LNCAP (cell line): ENCODE data around the gene TMEM117.
A peak's percentile ranks its signal among the peaks of the same experiment; 100 is the strongest.

Experiments
- TF ChIP-seq, protein P1 (sequence below): fragments of 450-650 bp; IDR thresholded peaks from 2 replicates; pipeline ENCODE4 v1.5.1; 2017; ENCODE audit warnings: mild to moderate bottlenecking

The TMEM117 gene

DNA sequence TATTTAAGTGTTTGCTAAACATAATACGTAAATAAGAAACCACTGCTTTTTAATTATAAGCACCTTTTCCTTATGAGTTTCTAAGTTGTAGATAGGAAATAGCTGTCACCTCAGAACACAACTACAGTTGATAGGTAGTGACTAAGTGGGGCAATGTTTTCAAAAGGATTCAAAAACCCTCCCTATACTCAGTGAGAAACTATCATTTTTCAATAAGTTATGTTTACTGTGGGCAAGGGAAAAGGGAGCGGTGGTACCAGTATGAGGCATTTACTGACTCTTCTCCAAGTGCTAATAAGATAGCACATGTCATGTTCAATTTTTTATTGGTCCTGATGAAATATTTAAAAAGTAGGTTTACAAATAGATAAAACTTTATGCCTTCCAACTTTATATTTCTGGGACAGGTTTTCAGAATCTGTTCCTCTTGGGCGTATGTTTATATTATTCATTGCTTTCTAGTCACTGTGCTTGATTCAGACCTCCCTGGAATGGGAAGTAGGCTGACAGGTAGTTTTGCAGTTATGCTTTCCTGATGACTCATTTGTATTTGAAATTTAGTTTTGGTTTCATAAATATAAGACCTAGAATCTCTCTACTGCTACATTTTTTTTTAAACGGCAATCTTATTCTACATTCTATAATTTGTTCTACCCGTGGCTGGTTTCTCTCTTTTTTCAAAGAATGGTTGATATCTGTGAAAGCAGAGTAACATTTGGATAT lies 153.1 kb downstream of the TMEM117 start:
- TF ChIP-seq, protein P1, sequence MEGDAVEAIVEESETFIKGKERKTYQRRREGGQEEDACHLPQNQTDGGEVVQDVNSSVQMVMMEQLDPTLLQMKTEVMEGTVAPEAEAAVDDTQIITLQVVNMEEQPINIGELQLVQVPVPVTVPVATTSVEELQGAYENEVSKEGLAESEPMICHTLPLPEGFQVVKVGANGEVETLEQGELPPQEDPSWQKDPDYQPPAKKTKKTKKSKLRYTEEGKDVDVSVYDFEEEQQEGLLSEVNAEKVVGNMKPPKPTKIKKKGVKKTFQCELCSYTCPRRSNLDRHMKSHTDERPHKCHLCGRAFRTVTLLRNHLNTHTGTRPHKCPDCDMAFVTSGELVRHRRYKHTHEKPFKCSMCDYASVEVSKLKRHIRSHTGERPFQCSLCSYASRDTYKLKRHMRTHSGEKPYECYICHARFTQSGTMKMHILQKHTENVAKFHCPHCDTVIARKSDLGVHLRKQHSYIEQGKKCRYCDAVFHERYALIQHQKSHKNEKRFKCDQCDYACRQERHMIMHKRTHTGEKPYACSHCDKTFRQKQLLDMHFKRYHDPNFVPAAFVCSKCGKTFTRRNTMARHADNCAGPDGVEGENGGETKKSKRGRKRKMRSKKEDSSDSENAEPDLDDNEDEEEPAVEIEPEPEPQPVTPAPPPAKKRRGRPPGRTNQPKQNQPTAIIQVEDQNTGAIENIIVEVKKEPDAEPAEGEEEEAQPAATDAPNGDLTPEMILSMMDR, result no peak

DNA sequence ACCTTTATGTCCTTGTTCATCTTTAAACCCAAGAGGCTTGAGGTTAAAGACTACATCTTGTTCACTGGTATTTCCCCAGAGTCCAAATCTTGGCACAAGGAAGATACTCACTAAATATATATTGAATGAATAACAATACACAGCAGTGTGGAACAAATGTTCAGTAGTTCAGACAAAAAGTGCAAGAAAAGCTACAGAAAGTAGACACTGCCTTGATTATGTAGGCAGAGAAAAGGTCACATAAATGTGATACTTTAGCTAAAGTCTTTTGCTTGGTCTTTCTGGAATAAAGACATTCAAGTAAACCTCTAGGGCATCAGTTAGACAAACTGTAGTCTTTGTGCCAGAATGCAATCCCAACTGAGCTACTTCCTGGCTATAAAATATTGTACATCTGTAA lies 157.0 kb downstream of the TMEM117 start:
- TF ChIP-seq, protein P1, result no peak

DNA sequence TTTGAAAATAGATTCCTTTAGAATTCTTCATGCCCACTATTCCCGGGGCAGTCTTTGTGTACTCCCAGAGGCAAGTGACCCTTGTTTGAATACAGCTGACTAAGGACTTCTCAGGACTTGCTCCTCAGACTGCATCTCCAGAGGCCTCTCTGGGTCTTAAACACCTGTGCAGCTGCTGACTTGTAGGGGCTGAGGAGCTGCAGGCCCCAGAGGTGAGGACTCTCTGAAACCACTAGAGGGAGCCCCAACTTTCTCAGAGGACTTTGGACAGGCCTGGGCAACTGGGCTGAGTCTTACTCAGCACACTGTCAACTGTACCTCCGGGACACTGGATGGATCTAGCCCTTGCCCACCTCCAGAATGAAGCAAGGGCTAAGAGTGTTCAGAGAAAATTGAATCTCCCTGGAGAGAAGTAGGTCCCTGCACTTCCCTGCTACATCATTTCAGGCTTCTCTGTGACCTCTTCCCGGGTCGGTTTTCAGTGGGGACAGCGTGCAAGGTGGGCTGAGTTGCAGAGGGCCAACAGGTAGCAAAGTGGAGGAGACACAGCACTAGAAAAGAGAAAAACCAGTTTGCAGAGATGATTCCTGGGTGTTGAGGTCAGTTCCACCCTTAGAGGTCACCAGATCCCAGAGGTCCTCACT lies 164.6 kb downstream of the TMEM117 start:
- TF ChIP-seq, protein P1, result peak; percentile 83

DNA sequence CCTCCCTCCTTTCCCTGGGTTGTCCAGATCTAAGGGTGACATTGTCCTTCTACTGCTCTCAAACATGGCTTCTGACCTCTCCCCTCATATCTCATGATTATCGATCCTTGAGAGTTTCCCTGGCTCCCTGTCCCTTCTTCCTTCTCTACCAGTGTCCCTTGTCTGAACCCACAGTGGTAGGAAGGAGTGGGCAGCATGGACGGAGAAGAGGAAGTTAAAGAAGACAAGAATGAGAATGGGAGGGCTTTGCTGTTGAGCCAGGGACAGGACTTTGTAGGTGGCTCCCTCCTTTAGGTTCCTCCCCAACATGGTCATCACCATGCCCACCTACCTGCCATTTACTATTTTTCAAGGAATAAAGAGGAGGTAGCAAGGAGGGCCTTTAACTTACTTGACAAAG lies 166.7 kb downstream of the TMEM117 start:
- TF ChIP-seq, protein P1, result no peak

DNA sequence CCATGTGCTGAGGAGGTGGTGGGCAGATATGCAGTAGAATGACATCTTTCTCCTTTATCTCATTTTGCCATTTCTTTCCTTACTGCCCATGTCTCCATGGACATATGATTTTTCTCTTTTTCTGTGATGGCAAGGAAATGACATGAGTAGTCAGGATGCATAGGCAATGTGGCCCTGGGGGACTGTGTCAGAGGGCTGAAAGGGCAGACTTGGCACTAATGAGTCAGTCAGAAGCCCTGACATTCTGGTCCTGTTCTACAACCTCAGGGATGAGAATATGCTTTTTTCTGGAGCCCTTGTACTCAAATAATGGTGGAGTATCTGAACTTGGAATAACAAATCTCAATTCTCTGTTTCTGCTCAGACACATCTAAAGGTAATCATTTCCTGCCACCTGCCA lies 167.8 kb downstream of the TMEM117 start:
- TF ChIP-seq, protein P1, result no peak

DNA sequence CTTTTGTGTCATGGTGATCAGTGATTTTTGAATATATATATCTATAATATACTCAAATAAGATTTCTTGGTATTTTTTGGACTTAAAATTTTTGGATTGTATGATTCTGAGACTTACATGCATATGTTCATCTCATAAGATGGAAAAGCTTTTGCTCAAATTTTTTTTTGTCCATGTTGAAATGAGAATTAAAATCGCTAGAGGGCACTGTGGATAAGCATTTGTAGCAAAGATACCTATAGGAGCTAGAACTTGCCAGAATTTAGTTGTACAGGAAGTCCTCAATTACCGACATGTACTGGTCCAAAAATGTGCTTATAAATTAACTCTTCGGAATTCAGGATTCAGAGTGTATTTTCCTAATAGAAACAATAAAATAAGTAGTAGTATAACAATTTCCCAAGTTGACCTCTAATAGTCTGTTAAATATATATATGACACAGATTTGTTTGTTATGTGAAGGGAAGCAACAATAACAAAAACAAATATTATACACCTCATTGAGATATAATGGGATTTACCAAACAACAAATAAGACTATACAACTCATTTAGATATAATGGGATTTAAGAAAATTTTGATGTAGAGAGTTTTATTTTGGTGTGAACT lies 179.6 kb downstream of the TMEM117 start:
- TF ChIP-seq, protein P1, result peak; percentile 63

DNA sequence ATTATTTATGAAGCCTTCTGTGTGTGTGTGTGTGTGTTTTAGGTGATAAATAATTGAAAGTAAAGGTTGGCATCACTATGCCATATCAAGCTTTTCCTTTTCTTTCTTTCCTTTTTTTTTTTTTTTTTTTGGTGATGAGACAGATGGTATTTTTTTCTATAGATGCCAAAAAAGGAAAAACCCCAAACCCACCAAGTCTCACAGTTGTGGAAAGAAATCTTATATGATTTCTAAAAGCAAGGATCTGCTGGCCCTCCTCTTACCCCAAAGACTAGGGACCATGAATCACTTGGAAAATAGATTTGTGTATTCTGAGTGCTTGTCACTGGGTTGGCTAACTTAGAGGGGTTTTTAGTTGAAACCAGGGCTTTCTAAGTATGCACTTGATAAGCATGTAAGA lies 181.3 kb downstream of the TMEM117 start:
- TF ChIP-seq, protein P1, result no peak
